Testis (tissue), 3 donors: Measurements from ENCODE around the gene PPAT. TPM values are rescaled to one million over a fixed set of nuclear protein-coding genes. Genes with fewer than 3 reads are reported as not detected.
A peak's percentile ranks its signal among the peaks of the same experiment; 100 is the strongest.
"Not testable (repeated sequence)": the region's sequence is repeated elsewhere in the genome, so short reads cannot be mapped to it uniquely, and the experiment has no call there.

Source experiments
- DNase-seq: peaks from one replicate; pipeline ENCODE4 v3.0.0-alpha.2; 2019
- H3K27ac ChIP-seq, 2 donors: fragments of 200-600 bp; sonication (generic); one replicate each; pipeline ENCODE4 v1.5.1; 2019
- H3K27me3 ChIP-seq: fragments of 200-600 bp; sonication (generic); one replicate; pipeline ENCODE4 v1.5.1; 2019
- H3K36me3 ChIP-seq: fragments of 200-600 bp; sonication (generic); one replicate; pipeline ENCODE4 v1.5.1; 2017; ENCODE audit warnings: low read depth; ENCODE audit errors: missing control alignments
- H3K4me1 ChIP-seq: fragments of 200-600 bp; sonication (generic); one replicate; pipeline ENCODE4 v1.5.1; 2019
- H3K4me3 ChIP-seq, 2 donors: fragments of 200-600 bp; sonication (generic); one replicate each; pipeline ENCODE4 v1.5.1; 2017 to 2019
- H3K9me3 ChIP-seq: fragments of 200-600 bp; sonication (generic); one replicate; pipeline ENCODE4 v1.5.1; 2017
- CTCF ChIP-seq, 3 experiments: fragments of 450-650 bp in 2 of 3; fragments of 200-600 bp in 1 of 3; sonication (generic) in 1 of 3; IDR thresholded peaks; one replicate each; pipeline ENCODE4 v1.5.1; 2016 to 2019; ENCODE audit warnings: antibody characterized with exemption in 3 of 3, mild to moderate bottlenecking in 2 of 3, moderate library complexity in 1 of 3
- POLR2A ChIP-seq: fragments of 450-650 bp; IDR thresholded peaks from one replicate; pipeline ENCODE4 v1.6.1; 2017; ENCODE audit warnings: antibody characterized with exemption, mild to moderate bottlenecking, moderate library complexity
- WGBS, 2 donors: methylation state at CpG; one replicate each; pipeline ENCODE4 v1.1.5; 2018; 5-methylcytosine and 5-hydroxymethylcytosine counted together
- intact Hi-C: fragments of 100-400 bp; cut with DNase I; formaldehyde crosslinking; loops from one replicate; pipeline ENCODE4 v1.15.1; 2023; ENCODE audit warnings: low total_unique reads
- polyA plus RNA-seq: library from polyadenylated mRNA; stranded (reverse); fragments of 350-450 nt; fragmentation: Illumina TruSeq; extraction: RNeasy Lipid Tissue Mini Kit (QIAGEN cat#74804); gene quantifications from one replicate; pipeline ENCODE4 v1.2.3, GENCODE V29; 2014; ENCODE audit warnings: low read depth, low replicate concordance; ENCODE audit not compliant: insufficient read depth
- total RNA-seq, 2 donors: library from RNA; depleted of rRNA; stranded (reverse); fragments of >200 nt; gene quantifications; one replicate each; pipeline ENCODE4 v1.2.3, GENCODE V29; 2016

Gene PPAT
- total and polyA plus RNA-seq, 3 donors from 2014 or later, result 14.9 to 22.5 (median 20.1) TPM

GRCh38 chr4:56469489-56470210 lies 34.2 kb upstream of the PPAT start:
- Histone ChIP-seq H3K27ac (no peak overlapping the region), H3K9me3 (no peaks in the 10 kb centered on the region), H3K27me3 (no peaks in the 10 kb centered on the region), H3K36me3 (no peaks in the 10 kb centered on the region), H3K4me3 (no peak overlapping the region), H3K4me1 (peaks cover 20% of the 10 kb centered on the region)
- no peak for TF ChIP-seq CTCF (IDR thresholded peaks at IDR 0.05)
- no peak for TF ChIP-seq POLR2A
- DNase-seq, result no peak
- intact Hi-C loops, result no loop called here
- 78 to 82% methylated on average over 6 of the region's 6 CpGs for WGBS, 2 donors

- H3K27ac ChIP-seq, result peak overlapping the region; percentile 93 to 94
- H3K27me3 ChIP-seq, result no peaks in the 10 kb centered on the region
- peaks cover 20% of the 10 kb centered on the region for H3K4me1 ChIP-seq
- peak overlapping the region; percentile 100 for H3K4me3 ChIP-seq
- TF ChIP-seq CTCF (IDR thresholded peaks at IDR 0.05) (no peak), POLR2A (no peak)
- intact Hi-C loops, result no loop called here
- WGBS, 2 donors, result 0 to 1% methylated on average over 10 of the region's 10 CpGs
- no peaks in the 10 kb centered on the region for H3K9me3 ChIP-seq
- peak; percentile 62 for DNase-seq
- H3K36me3 ChIP-seq, result no peaks in the 10 kb centered on the region
Observed at GRCh38 chr4:56468097-56468422, 32.6 kb upstream of the PPAT start.

GRCh38 chr4:56467284-56468096 lies 32.1 kb upstream of the PPAT start, which contains the start of gene SRP72:
Gene SRP72, plus strand, starts transcription at chr4:56467617. Its CDS starts 19 bp downstream, at chr4:56467636.
- peak within 1 kb of the TSS; percentile 100 for H3K4me3 ChIP-seq
- TF ChIP-seq POLR2A (peak; percentile 34), CTCF (IDR thresholded peaks at IDR 0.05) (no peak)
- no peaks in the 10 kb centered on the region for H3K36me3 ChIP-seq
- peak; percentile 95 for DNase-seq
- H3K27me3 ChIP-seq, result no peaks in the 10 kb centered on the region
- H3K27ac ChIP-seq, result peak within 1 kb of the TSS; percentile 93 to 94
- 0 to 1% methylated on average over 47 to 56 of the region's 62 CpGs for WGBS, 2 donors
- intact Hi-C loops, result no loop called here
- no peaks in the 10 kb centered on the region for H3K9me3 ChIP-seq
- H3K4me1 ChIP-seq, result peaks cover 20% of the 10 kb centered on the region

GRCh38 chr4:56466910-56467283 lies 31.5 kb upstream of the PPAT start:
- H3K4me3 ChIP-seq, result peak overlapping the region; percentile 100
- TF ChIP-seq POLR2A, result no peak
- no peak for TF ChIP-seq CTCF (IDR thresholded peaks at IDR 0.05)
- no peak for DNase-seq
- 0% methylated on average over 8 of the region's 8 CpGs for WGBS, 2 donors
- no peaks in the 10 kb centered on the region for H3K27me3 ChIP-seq
- H3K9me3 ChIP-seq, result no peaks in the 10 kb centered on the region
- H3K4me1 ChIP-seq, result peaks cover 20% of the 10 kb centered on the region
- no peaks in the 10 kb centered on the region for H3K36me3 ChIP-seq
- peak overlapping the region; percentile 93 to 94 for H3K27ac ChIP-seq
- intact Hi-C loops, result no loop called here

GRCh38 chr4:56466296-56466761 lies 30.9 kb upstream of the PPAT start:
- H3K36me3 ChIP-seq, H3K9me3 ChIP-seq, H3K27me3 ChIP-seq, DNase-seq, intact Hi-C loops: not testable (repeated sequence)
- 10% methylated on average over 8 of the region's 8 CpGs for WGBS, 2 donors
- Histone ChIP-seq H3K4me1 (peaks cover 20% of the 10 kb centered on the region), H3K4me3 (peak overlapping the region; percentile 100), H3K27ac (peak overlapping the region; percentile 93 to 94)
